ENCODE measurements around the gene KPNA6.

KPNA6 gene

DNA sequence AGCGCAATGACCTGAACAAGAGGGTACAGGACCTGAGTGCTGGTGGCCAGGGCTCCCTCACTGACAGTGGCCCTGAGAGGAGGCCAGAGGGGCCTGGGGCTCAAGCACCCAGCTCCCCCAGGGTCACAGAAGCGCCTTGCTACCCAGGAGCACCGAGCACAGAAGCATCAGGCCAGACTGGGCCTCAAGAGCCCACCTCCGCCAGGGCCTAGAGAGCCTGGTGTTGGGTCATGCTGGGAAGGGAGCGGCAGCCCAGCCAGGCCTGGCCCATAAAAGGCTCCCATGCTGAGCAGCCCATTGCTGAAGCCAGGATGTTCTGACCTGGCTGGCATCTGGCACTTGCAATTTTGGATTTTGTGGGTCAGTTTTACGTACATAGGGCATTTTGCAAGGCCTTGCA, 87.1 kb downstream of the KPNA6 start:
- no peak for DNase-seq

DNA sequence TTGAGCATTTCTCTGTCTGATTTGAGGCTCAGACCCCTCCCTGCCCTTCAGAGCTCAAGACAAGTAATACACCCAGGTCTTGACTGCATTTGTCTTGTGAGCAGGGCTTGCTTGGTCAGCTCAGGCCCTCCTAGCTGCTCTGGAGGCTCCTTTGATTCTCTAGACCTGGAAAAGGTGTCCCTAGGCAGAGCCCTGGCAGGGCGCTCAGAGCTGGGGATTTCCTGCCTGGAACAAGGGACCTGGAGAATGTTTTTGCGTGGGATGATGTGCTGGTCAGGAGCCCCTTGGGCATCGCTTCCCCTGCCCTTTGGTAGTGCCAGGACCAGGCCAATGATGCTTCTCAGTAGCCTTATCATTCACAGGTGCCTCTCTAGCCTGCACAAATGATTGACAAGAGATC, 87.7 kb downstream of the KPNA6 start:
- DNase-seq, result no peak

DNA sequence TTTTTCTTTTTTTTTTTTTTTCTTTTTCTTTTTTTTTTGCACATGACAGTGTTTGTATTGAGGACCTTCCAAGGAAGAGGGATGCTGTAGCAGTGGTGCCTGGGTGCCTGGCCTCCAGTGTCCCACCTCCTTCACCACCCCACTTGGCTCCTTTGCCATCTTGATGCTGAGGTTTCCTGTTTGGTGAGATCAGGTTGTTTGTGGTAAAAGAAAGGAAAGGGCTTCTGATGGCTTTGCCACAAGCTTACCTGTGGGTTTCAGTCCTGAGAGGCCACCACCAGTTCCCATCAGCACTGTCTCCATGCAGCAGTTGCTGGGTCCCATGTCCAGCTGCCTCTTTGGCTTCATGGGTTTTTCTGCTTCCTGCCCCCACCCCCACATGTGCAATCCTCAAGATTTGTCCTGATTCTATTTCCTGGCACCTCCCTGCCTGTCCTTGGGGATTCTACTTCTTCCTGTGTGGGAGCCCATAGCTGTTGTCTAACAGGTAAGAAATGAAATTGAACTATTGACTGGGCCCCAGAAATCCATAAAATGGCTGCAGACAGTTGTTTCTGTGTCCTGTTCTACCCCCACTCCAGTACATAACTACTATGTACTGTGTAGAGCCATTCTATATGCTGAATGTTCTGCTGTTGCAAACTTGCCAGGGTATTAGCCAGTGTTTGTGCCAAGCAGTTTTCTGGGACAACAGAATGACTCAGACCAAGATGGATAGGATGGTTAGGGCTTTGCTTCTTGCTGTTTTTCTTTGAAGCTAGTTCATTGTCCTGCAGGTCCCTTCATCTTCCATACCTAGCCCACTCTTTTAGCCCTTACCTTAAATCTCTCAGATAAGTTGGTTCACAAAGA, 88.3 kb downstream of the KPNA6 start:
- no peak for DNase-seq

DNA sequence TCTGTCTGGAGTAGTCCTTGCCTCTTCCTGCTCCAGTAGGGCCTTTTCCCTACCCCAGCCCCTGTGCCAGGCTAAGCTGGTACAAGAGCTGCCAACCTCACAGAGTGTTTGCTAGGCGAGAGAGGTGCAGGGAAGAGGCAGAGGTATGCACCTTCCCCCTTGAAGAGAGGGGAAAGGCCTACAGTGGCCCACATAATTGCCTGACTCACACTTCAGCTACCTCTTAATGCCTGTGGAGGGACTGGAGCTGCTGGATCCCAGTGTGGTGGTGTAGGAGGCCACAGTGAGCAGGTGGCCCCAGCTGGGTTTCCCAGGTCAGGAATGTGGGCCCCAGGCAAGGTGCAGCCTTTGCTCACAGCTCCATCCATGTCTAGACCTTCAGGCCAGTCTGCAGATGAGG, 89.2 kb downstream of the KPNA6 start:
- DNase-seq, result no peak

DNA sequence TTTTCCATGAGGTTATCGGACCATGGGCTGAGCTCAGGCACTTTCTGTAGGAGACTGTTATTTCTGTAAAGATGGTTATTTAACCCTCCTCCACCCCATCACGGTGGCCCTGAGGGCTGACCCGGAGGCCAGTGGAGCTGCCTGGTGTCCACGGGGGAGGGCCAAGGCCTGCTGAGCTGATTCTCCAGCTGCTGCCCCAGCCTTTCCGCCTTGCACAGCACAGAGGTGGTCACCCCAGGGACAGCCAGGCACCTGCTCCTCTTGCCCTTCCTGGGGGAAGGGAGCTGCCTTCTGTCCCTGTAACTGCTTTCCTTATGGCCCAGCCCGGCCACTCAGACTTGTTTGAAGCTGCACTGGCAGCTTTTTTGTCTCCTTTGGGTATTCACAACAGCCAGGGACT, 90.0 kb downstream of the KPNA6 start:
- DNase-seq, result no peak

DNA sequence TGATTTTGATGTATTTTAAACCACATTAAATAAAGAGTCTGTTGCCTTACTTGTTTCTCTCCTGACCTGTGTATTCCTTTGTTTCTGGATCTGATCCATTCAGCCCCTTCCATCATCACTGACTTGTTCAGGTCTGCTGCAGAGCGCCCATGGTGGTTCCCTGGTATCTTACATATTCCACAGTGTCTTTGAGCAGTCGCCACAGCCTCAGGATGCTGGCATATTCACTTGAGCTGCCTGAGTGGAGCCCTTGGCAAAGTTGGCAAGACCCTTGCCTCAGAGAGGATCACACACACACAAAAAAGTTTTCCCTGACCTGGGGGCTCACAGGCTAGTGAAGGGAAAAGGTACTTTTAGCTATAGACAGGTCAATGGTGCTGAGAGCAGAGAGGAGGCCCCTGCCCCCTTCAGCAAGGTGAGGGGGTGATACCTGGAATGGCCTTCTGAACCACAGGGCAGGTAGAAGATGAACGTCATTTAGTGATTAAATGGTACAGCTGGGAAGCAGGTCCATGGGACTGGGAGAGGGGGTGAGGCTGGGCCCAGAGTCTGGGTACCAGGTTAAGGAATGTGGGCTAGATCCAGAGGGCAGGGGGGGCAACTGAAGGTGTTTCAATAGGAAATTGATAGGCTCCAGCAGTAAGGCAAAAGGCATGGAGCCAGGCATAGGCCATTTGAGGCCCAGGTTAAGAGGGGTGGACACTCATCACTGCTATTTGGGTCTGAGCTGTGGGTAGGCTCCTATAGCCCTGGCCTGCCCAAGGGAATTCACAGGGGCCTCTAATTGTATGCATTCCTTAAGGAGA, 90.6 kb downstream of the KPNA6 start:
- no peak for DNase-seq

DNA sequence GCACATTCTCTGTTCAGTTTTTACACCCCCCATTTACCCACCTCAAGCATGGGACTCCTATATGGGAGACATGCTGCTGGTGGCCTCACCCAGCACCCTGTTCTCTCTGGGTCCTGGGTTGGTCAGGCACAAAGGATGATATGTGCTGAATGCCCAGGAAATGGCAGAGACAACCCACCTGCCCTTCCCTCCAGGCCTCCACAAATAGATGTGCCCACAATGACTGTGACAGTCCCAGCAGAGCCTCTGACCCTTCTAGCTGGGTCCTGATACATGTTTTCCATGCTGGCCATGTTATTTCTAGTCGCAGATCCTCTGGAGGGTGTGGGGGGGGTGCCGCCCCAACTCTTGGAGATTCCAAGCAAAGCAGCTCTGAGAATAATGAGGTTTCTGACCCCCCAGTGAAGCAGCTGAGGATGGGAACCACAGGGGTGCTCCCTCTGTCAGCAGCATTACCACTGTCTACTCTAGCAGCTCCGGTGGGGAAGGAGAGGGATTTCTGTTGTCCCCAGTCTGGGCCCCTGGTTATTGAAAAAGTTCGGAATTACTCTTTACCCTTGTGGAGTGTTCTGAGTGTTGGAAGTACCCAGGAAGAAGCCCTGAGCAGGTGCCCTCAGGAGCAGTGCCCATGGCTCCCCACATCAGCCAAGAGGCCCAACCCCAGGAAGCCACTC, 91.3 kb downstream of the KPNA6 start:
- no peak for DNase-seq

DNA sequence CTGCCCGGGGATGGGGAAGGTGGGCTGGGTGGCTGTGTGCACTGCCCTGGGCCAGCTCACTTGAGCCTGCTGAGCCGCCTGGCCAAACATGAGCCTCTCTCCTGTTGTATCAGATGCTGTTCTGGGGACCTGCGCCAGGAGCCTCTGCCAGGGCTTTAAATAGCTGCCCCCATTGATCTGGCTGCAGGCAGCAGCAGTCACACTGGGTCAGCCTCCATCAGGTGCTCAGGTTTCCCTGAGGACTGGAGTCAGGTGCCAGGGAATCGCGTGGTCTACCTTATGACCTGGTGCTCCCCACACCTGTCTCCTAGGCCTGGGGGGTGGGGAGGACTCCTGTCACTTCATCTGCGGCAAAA, 91.8 kb downstream of the KPNA6 start:
- DNase-seq, result no peak

DNA sequence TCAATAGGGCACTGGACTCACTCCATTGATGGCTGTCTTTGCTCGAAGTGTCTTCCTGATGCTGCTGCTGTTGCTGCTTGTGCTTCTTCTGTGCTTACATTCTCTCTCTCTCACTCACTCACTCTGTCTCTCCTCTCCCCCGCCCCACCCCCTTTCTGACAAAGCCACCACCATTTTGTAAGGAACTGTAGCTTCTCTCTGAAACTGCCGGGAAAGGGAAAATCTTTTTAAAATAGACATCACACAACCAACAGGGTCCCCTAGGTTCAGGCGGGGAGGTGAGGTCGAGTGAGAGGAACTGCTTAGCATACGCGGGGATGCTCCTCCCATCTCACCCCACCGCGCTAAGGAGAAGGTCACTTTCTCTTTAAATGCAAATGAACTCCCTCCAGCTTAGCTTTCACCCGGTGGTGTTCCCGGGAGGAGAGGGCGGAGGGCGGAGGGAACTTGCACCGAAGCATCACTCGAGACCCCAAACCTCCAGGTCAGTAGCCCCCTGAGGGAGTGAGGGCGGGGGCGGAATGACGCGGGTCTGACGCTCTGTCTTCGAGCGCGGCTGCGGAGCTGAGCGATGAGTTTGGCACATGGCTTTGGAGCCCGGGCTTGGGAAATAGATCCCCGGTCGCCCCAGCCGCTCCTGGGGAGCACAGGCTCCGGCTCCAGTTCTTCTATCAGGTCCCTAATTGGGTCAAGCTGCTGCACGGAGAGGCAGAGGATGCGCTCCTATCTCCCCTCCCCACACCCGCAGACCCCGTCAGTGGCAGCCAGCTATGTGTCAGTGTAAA, 92.6 kb downstream of the KPNA6 start, which contains the start of gene CCDC28B:
TSS of gene CCDC28B (plus strand) at position 370 of the 785 bp plus-strand sequence. CDS start 1,341 bp downstream, outside the sequence.
- no peak for DNase-seq

DNA sequence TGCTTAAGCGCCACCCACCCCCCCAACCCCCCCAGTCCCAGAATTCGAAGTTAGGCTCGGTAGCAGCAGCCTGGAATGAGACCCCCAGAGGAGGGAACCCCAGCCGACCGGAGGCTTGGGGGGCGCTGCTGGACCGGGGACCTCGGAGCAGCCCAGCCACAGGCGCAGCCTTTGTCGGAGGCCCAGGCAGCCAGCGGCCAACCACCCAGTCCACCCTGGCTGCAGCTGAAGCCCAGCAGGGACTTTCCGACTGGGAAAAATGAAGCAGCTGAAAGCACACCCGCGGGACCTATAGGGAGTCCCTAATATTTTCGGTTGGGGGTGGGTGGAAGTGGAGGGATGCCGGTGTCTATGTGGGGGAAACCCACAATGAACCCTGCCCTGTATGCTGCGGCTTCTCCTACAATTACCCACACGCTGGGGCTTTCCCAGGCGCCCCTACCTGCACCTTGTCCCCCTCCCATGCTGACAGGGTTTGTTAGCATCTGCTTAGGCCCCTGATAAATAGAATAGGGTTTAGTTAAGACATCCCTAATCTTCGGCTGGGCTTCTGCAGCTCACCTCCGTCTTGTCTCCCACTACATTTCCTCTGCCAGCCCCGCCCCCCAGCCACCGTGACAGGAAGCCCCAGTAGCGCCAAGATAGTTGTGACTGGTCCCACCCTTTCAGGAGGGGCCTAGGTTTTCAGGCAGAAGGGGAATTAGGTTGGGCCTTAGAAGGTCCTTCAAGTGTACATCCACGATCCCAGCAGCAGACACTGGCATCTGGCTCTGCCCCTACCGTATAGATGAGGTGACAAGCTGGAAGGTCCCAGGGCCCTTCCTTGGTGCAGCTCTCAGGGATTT, 93.4 kb downstream of the KPNA6 start:
- DNase-seq, result no peak

DNA sequence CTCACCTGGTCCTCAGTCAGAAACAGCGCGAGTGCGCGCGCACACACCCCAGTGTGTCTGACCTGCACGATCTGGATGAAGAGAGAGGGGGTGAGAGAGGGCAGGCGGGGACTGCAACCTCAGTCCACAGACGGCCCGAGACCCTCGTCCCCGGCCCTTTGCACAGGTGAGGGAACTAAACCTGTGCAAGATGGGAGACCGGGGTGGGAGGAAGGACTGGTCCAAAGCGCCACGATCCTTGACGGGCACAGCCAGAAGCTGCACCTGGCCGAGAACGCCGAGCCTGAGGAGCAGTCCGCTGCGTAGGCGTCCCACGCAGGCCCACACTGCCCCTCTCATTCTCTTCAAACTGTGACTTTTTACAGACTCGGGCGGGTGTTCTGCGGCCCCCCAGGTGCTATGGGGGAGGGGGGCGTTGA, 97.1 kb downstream of the KPNA6 start:
- DNase-seq, result no peak

DNA sequence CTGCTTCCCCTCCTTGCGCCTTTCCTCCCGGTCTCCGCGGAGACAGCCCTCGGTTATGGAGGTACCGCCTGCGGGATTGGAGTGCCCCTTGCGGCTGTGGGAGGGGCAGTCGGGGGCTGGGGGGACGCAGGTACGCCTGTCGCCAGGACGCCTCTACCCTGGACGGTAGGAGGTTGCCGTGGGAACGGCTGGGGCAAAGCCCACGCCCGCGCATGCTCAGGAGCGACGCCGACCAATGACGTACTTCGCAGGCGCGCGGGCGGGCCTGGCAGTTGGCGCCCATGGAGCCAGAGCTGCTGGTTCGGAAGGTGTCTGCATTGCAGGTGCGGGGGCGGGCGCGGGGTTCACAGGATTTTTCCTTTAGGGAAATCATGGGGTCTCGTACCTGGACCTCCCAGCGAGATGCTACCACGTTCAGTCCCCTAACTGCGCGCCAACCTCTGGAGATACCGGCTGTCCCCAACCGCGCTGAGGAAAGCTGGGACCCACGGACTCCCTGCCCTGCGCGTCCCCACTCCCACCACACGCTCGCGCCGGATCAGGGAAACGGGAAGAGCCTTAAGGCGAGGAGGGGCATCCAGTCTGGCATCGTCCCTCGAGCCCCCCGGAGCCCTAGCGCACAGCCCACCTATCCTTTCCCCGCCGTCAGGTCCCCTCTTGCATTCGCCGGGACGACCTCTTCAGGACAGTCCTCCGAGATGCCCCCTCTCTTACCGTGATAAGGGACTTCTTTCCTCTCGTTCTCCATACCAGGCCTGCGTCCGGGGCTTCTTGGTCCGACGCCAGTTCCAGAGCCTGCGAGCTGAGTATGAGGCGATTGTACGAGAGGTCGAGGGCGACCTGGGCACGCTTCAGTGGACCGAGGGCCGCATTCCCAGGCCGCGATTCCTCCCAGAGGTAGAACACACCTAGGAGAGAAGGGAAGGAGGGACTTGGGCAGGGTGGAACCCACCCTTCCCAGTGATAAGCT, 97.8 kb downstream of the KPNA6 start, which contains the start of gene IQCC:
TSS of gene IQCC (plus strand) at position 271 of the 970 bp plus-strand sequence. CDS start at position 282, 11 bp downstream.
- peak; percentile 77 for DNase-seq

DNA sequence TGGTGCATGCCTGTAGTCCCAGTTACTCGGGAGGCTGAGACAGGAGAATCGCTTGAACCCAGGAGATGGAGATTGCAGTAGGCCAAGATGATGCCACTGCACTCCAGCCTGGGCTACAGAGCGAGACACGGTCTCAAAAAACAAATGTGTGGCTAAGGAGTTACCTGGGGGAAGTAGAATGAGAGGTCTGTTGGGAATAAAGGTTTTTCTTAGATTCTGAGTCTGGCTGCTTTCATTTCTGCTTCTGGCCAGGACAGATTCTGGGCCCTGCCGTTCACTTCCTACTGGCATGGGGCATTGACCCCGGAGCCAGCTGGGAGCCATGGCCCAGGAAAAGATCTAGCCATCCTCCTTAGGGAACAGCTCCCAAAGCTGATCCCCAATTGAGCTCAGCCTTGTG, 100.6 kb downstream of the KPNA6 start:
- DNase-seq, result no peak

DNA sequence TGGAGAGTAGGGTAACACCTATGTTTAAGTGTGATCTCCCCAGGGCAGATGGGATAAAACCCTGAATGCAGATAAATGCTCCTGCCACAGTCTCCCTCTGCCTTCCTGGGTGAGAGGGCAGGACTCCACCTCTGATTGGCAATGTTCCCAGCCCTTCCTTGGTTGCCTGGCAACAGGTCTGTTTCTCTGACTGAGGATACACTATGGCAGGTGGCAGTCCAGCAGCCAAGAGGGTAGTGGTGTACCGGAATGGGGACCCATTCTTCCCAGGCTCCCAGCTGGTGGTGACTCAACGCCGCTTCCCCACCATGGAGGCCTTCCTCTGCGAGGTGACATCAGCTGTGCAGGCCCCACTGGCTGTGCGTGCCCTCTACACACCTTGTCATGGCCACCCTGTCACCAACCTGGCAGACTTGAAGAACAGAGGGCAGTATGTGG, 101.1 kb downstream of the KPNA6 start, which contains the start of gene DCDC2B:
TSS of gene DCDC2B (plus strand) at position 199 of the 438 bp plus-strand sequence. CDS start at position 204, 5 bp downstream.
- no peak for DNase-seq

DNA sequence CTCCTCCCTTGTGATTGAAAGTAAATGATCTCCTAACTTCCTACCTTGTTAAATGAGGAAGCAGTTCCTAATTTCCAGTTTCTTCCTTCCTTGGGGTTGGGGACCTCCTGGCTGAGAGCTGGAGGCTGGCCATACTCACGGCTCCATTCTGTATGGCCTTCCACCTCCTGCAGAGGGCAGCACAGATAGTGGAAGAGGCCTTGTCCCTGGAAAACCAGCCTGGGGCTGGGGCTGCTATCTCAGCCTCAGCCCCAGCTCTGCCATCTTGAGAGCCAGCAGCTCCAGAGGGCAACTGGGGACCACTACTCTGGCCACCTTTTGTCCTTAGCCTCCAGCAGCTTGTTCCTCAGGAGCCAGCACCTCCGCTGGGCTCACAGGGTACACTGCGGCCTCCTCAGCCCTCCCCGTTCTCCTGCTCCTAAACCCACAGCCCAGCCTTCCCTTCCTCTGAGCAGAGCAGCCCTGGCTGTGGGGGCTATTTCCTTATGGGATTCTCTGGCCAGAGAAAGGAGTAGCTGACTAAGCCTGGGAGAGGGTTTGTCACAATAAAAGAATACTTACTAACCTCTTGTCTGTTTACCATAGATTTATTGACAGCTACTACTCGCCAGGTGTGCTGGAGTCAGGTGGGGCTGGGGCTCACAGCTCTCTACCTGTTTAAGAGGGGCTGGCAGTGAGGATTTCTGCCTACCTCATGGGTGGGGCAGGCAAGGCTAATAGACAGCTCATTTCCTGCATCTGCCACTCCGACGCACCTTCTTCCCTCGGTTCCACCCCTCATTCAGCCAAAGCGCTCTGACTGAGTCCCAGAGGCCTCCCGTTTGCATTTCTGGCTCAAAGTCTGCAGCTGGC, 108.0 kb downstream of the KPNA6 start:
- peak; percentile 71 for DNase-seq

DNA sequence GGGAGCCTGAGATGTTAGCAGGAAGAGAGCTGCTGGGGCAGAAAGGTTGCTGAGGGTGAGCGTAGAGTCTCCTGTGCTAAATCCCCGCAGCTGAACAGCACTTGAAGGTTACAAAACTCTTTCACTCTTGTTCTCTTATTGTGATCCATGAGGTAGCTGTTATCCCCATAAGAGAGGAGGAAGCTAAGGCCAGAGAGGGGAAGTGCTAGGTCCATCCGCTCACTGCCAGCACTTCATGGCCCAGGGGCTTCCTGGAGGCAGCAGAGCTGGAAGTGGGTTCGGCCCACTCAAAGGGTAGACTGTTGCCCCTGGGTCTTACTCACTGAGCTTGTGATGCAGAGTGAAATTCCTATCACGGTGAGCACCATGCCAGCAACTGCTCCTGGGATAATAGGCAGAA, 108.7 kb downstream of the KPNA6 start:
- DNase-seq, result no peak

DNA sequence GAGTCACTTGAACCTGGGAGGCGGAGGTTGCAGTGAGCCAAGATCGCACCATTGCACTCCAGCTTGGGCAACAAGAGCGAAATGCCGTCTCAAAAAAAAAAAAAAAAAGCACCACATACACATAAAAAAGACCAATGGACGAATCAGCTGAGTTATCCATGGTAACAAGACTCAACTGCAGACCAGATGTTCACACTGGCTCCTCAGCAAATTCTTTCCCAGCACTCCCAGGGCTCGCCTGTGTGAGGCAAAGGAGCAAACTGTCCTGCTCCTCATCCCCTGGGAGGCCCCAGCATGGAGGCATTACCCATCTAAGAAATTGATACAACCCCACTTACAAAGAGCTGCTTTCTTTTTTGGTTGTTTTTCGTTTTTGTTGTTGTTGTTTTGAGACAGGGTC, 111.2 kb downstream of the KPNA6 start:
- DNase-seq, result no peak

DNA sequence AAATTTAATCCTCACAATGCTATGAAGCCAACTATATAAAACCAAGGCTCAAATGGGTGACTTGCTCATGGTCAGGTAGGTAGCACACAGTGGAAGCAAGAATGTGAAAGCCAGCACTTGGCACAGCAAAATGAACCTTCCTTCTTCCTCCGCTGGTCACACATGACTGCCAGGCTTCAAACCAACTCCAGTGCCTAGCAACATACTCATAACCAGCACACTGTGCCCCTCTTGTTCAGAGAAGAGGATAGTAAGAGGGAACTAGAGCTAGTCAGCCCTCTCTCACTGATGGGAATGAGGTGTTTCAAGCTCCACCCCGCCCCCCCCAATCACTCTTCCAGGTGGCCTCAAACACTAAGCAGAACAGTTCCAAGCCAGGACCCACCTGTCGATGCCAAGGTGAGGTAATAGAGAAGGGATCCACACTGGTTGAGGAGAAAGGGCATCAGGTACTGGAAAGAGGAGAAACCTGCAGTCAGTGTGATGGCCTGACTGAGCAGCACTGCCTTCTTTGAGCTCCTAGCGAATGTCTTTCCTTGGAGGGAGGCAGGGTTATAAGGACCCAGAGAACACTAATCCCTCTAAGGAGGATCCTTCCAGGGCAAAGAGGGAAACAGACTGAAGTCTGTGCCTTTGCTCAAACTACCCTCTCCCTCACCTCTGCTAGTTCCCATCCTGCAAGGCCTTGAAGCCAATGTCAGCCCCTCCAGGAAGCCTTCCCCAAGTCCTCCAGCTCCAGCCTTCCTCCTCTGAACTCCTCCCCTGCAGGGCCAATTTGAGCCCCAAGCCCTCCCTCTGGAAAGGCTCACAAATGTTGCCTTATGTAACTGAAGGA, 113.1 kb downstream of the KPNA6 start:
- no peak for DNase-seq

All from 8988T (cell line).